Measurements from ENCODE around the gene RMI2.

The RMI2 gene

GRCh38 chr16:11390573-11391495, 45.6 kb downstream of the RMI2 start:
- Histone ChIP-seq H3K9me3 (ENCODE audit: control insufficient read depth in 5 of 5, low read length in 5 of 5) (no peaks in the 10 kb centered on the region), H3K27me3 (ENCODE audit: control insufficient read depth in 5 of 5, insufficient read depth in 4 of 5, low read length in 5 of 5) (peaks cover 0 to 3% (median 0%) of the 10 kb centered on the region in 5 donors), H3K9ac (ENCODE audit: low read length in 5 of 5) (no peak overlapping the region), H3K4me1 (ENCODE audit: control insufficient read depth in 5 of 5, insufficient read depth in 5 of 5, low read length in 5 of 5) (peaks cover 0 to 12% (median 11%) of the 10 kb centered on the region in 5 donors), H3K4me3 (ENCODE audit: low read depth in 1 of 5, low read length in 5 of 5) (no peak overlapping the region), H3K27ac (ENCODE audit: low read depth, low read length) (no peak overlapping the region), H3K36me3 (ENCODE audit: control insufficient read depth in 5 of 5, insufficient read depth in 5 of 5, low read length in 5 of 5) (no peaks in the 10 kb centered on the region)

- Histone ChIP-seq H3K9me3 (ENCODE audit: control insufficient read depth in 5 of 5, low read length in 5 of 5) (no peaks in the 10 kb centered on the region), H3K27ac (ENCODE audit: low read depth, low read length) (no peak overlapping the region), H3K4me1 (ENCODE audit: control insufficient read depth in 5 of 5, insufficient read depth in 5 of 5, low read length in 5 of 5) (peaks cover 0 to 11% (median 7%) of the 10 kb centered on the region in 5 donors), H3K9ac (ENCODE audit: low read length in 5 of 5) (no peak overlapping the region), H3K4me3 (ENCODE audit: low read depth in 1 of 5, low read length in 5 of 5) (no peak overlapping the region), H3K36me3 (ENCODE audit: control insufficient read depth in 5 of 5, insufficient read depth in 5 of 5, low read length in 5 of 5) (no peaks in the 10 kb centered on the region), H3K27me3 (ENCODE audit: control insufficient read depth in 5 of 5, insufficient read depth in 4 of 5, low read length in 5 of 5) (peaks cover 0 to 4% (median 0%) of the 10 kb centered on the region in 5 donors)
Measured at GRCh38 chr16:11391576-11391975, 46.3 kb downstream of the RMI2 start.

DNA sequence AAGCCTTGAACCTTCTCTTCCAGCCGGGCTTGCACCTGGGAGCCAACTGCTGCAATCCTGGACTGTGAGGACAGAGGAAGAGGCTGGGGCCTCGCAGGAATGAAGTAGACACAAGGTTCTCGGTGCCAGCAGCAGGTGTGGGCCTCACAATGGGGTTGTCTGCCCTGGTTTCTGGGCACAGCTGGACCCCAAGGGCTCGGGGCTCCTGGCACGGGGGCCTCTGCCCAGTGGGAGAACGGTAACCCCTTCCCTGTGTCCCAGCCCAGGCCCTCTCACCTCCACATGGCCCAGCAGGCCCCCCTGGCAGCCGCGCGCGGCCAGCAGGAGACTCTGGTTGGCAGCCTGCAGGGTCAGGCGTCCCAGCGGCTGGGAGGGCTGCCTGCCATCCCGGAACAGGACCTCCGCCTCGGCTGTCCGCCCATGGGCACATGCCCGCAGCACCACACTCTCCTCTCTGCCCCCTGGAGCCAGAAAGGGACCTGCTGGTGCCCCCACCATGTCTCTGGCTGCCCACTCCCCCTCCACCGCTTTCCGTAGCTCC, 46.9 kb downstream of the RMI2 start:
- Histone ChIP-seq H3K4me1 (ENCODE audit: control insufficient read depth in 5 of 5, insufficient read depth in 5 of 5, low read length in 5 of 5) (peaks cover 0 to 5% (median 2%) of the 10 kb centered on the region in 5 donors), H3K36me3 (ENCODE audit: control insufficient read depth in 5 of 5, insufficient read depth in 5 of 5, low read length in 5 of 5) (no peaks in the 10 kb centered on the region)

DNA sequence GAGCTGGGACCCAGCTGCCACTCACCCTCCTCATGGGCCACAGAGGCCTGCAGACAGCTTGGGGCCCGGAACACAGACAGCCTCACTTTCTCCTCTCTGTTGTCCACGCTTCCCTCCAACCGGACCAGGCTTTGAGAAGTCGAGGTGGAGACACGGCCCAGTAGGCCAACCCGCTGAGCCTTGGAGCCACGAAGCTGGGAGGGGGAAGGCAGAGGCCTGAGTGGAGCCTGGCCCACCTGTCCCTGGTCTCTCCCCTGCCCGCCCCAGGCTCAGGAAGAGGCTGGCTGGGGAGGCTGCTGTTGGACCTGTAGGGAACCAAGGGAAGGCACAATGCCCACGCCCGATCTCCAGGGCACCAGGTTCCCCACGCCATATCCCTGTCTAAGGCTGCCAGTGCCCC, 48.1 kb downstream of the RMI2 start:
- H3K4me1 ChIP-seq (ENCODE audit: control insufficient read depth in 5 of 5, insufficient read depth in 5 of 5, low read length in 5 of 5), result peaks cover 0 to 3% (median 0%) of the 10 kb centered on the region in 5 donors
- H3K27me3 ChIP-seq (ENCODE audit: control insufficient read depth in 5 of 5, insufficient read depth in 4 of 5, low read length in 5 of 5), result peaks cover 0 to 4% (median 0%) of the 10 kb centered on the region in 5 donors
- H3K4me3 ChIP-seq (ENCODE audit: low read depth in 1 of 5, low read length in 5 of 5), result no peak overlapping the region
- H3K9ac ChIP-seq (ENCODE audit: low read length in 5 of 5), result no peak overlapping the region
- no peaks in the 10 kb centered on the region for H3K9me3 ChIP-seq (ENCODE audit: control insufficient read depth in 5 of 5, low read length in 5 of 5)
- H3K36me3 ChIP-seq (ENCODE audit: control insufficient read depth in 5 of 5, insufficient read depth in 5 of 5, low read length in 5 of 5), result no peaks in the 10 kb centered on the region
- H3K27ac ChIP-seq (ENCODE audit: low read depth, low read length), result no peak overlapping the region

More for the DNA sequence above, 46.9 kb downstream of the RMI2 start:
- Histone ChIP-seq H3K27ac (ENCODE audit: low read depth, low read length) (no peak overlapping the region), H3K9me3 (ENCODE audit: control insufficient read depth in 5 of 5, low read length in 5 of 5) (no peaks in the 10 kb centered on the region), H3K27me3 (ENCODE audit: control insufficient read depth in 5 of 5, insufficient read depth in 4 of 5, low read length in 5 of 5) (peaks cover 0 to 4% (median 0%) of the 10 kb centered on the region in 5 donors), H3K4me3 (ENCODE audit: low read depth in 1 of 5, low read length in 5 of 5) (no peak overlapping the region), H3K9ac (ENCODE audit: low read length in 5 of 5) (no peak overlapping the region)

GRCh38 chr16:11393861-11394592, 48.8 kb downstream of the RMI2 start:
- Histone ChIP-seq H3K9ac (ENCODE audit: low read length in 5 of 5) (no peak overlapping the region), H3K4me1 (ENCODE audit: control insufficient read depth in 5 of 5, insufficient read depth in 5 of 5, low read length in 5 of 5) (peaks cover 0 to 3% (median 0%) of the 10 kb centered on the region in 5 donors), H3K27me3 (ENCODE audit: control insufficient read depth in 5 of 5, insufficient read depth in 4 of 5, low read length in 5 of 5) (peaks cover 0 to 4% (median 0%) of the 10 kb centered on the region in 5 donors)

DNA sequence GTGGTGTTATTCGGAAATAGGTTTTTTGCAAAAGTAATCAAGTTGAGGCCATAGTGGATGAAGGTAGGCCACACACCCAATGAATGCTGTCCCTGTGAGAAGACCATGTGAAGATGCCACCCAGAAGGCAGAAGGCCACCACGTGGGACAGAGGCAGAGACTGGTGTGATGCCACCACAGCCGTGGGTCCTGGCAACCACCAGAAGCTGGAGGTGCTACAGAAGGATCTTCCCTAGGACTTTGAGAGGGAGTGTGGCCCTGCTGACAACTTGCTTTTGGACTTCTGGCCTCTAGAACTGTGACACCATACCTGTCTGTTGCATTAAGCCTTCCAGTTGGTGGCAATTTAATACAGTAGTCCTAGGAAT, 49.3 kb downstream of the RMI2 start:
- H3K4me3 ChIP-seq (ENCODE audit: low read depth in 1 of 5, low read length in 5 of 5), result no peak overlapping the region
- H3K9ac ChIP-seq (ENCODE audit: low read length in 5 of 5), result no peak overlapping the region
- no peaks in the 10 kb centered on the region for H3K36me3 ChIP-seq (ENCODE audit: control insufficient read depth in 5 of 5, insufficient read depth in 5 of 5, low read length in 5 of 5)
- H3K27ac ChIP-seq (ENCODE audit: low read depth, low read length), result no peak overlapping the region
- peaks cover 0 to 3% (median 0%) of the 10 kb centered on the region in 5 donors for H3K4me1 ChIP-seq (ENCODE audit: control insufficient read depth in 5 of 5, insufficient read depth in 5 of 5, low read length in 5 of 5)
- H3K9me3 ChIP-seq (ENCODE audit: control insufficient read depth in 5 of 5, low read length in 5 of 5), result no peaks in the 10 kb centered on the region
- peaks cover 0 to 4% (median 0%) of the 10 kb centered on the region in 5 donors for H3K27me3 ChIP-seq (ENCODE audit: control insufficient read depth in 5 of 5, insufficient read depth in 4 of 5, low read length in 5 of 5)

More at GRCh38 chr16:11393861-11394592, 48.8 kb downstream of the RMI2 start:
- Histone ChIP-seq H3K36me3 (ENCODE audit: control insufficient read depth in 5 of 5, insufficient read depth in 5 of 5, low read length in 5 of 5) (no peaks in the 10 kb centered on the region), H3K9me3 (ENCODE audit: control insufficient read depth in 5 of 5, low read length in 5 of 5) (no peaks in the 10 kb centered on the region), H3K27ac (ENCODE audit: low read depth, low read length) (no peak overlapping the region), H3K4me3 (ENCODE audit: low read depth in 1 of 5, low read length in 5 of 5) (no peak overlapping the region)

DNA sequence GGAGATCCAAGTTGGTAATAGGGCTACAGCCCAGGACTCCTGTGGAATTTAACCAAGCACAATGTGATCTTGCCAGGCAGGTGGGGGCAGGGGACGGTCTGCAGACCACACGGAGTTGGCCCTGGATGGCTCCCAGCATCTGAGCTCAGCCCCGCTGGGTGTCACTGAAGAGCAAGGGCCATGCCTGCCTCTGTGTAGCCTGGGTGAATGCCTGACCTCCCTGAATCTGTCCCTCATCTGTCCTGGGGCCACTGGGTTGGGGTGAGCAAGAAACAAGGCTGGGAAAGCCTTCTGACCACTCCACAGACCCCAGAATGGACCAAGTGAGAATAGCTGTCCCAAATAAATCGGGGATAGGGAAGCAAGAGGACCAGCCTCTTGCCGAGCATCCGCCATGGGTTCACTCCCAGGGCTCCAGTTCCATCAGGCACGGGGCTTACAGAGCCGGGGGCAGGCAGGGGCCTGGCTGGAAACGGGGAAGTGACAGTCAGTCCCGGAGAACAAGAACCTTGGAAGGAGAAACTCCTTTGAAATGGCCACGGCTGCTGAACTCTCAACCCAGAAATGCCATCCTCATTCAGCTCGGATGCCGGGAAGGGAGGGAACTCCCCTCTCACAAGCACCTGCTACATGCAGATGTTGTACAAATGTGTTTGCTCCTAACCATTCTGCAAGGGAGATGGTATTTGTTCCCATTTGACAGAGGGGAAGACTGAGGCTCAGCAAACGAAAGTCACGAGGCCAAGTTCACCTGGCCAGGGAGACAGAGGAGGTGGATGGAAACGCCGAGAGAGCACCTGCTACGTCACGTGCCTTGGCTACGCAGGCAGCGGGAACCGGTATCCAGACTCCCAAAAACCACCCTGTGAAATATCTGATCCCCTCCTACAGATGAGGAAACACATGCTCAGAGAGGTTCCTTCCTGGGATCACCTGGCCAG, 50.0 kb downstream of the RMI2 start:
- Histone ChIP-seq H3K4me3 (ENCODE audit: low read depth in 1 of 5, low read length in 5 of 5) (no peak overlapping the region), H3K27ac (ENCODE audit: low read depth, low read length) (no peak overlapping the region), H3K9ac (ENCODE audit: low read length in 5 of 5) (no peak overlapping the region), H3K9me3 (ENCODE audit: control insufficient read depth in 5 of 5, low read length in 5 of 5) (no peaks in the 10 kb centered on the region), H3K36me3 (ENCODE audit: control insufficient read depth in 5 of 5, insufficient read depth in 5 of 5, low read length in 5 of 5) (no peaks in the 10 kb centered on the region), H3K27me3 (ENCODE audit: control insufficient read depth in 5 of 5, insufficient read depth in 4 of 5, low read length in 5 of 5) (peaks cover 0 to 4% (median 0%) of the 10 kb centered on the region in 5 donors), H3K4me1 (ENCODE audit: control insufficient read depth in 5 of 5, insufficient read depth in 5 of 5, low read length in 5 of 5) (peaks cover 0 to 3% (median 0%) of the 10 kb centered on the region in 5 donors)

GRCh38 chr16:11395949-11396240, 50.6 kb downstream of the RMI2 start:
- Histone ChIP-seq H3K27ac (ENCODE audit: low read depth, low read length) (no peak overlapping the region), H3K9me3 (ENCODE audit: control insufficient read depth in 5 of 5, low read length in 5 of 5) (no peaks in the 10 kb centered on the region), H3K36me3 (ENCODE audit: control insufficient read depth in 5 of 5, insufficient read depth in 5 of 5, low read length in 5 of 5) (no peaks in the 10 kb centered on the region), H3K27me3 (ENCODE audit: control insufficient read depth in 5 of 5, insufficient read depth in 4 of 5, low read length in 5 of 5) (peaks cover 0 to 4% (median 0%) of the 10 kb centered on the region in 5 donors), H3K9ac (ENCODE audit: low read length in 5 of 5) (no peak overlapping the region), H3K4me3 (ENCODE audit: low read depth in 1 of 5, low read length in 5 of 5) (no peak overlapping the region), H3K4me1 (ENCODE audit: control insufficient read depth in 5 of 5, insufficient read depth in 5 of 5, low read length in 5 of 5) (peaks cover 0 to 3% (median 0%) of the 10 kb centered on the region in 5 donors)

DNA sequence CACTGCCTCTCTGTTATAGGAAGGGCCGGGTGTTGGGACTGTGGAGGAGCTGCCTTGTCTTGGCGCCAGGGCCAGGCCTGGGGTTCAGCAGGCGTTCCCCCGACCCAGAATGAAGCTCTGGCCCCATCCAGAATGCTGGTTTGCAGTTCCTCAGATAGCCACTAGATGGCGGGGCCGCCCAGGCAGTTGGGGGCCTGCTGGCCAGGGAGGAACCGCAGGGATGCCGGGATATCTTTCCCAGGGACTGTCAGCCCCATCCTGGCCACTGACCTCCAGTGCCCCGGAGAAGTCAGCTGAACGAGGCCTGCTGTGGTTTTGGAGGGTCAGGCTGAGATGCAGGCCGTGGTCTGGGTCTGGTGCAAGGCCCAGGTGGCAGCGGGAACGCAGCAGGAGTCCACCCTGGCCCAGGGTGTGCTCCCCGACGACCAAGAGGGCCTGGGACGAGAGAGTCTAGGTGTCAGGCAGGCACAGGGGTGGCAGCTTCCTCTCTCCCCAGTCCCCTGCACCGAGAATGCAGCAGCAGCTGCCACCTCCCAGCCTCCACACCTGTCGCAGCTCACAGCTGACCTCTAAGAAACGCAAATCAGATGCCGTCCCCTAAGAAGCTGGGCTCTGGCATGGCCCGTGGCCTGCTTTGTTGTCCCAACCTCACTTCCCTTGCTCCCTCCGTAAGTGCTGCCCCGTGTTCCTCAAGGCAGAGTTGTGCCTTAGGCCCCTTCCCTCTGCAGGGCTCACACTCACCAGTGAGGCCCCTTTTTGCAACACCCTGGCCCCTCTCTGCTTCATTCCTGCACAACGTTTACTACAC, 51.2 kb downstream of the RMI2 start:
- Histone ChIP-seq H3K27ac (ENCODE audit: low read depth, low read length) (no peak overlapping the region), H3K27me3 (ENCODE audit: control insufficient read depth in 5 of 5, insufficient read depth in 4 of 5, low read length in 5 of 5) (peaks cover 0 to 4% (median 0%) of the 10 kb centered on the region in 5 donors), H3K9ac (ENCODE audit: low read length in 5 of 5) (no peak overlapping the region), H3K9me3 (ENCODE audit: control insufficient read depth in 5 of 5, low read length in 5 of 5) (no peaks in the 10 kb centered on the region), H3K36me3 (ENCODE audit: control insufficient read depth in 5 of 5, insufficient read depth in 5 of 5, low read length in 5 of 5) (no peaks in the 10 kb centered on the region), H3K4me1 (ENCODE audit: control insufficient read depth in 5 of 5, insufficient read depth in 5 of 5, low read length in 5 of 5) (peaks cover 0 to 3% (median 0%) of the 10 kb centered on the region in 5 donors), H3K4me3 (ENCODE audit: low read depth in 1 of 5, low read length in 5 of 5) (no peak overlapping the region)

Measured in subcutaneous abdominal adipose tissue (tissue), 5 donors.